Stomach (tissue), 9 donors: ENCODE measurements around the gene KLHL14. TPM values are rescaled to one million over a fixed set of nuclear protein-coding genes. Genes with fewer than 3 reads are reported as not detected.
"Not testable (repeated sequence)": the region's sequence is repeated elsewhere in the genome, so short reads cannot be mapped to it uniquely, and the experiment has no call there.

Source experiments
- DNase-seq, 2 donors: peaks; one replicate each; pipeline versions ENCODE4 v3.0.0 to v3.0.0-alpha.2; 2013 to 2019
- H3K27ac ChIP-seq, 5 donors: fragments of 200-600 bp in 4 of 5; sonication (generic) in 4 of 5; one replicate each; pipeline ENCODE4 v1.5.1; 2013 to 2019; ENCODE audit warnings: mild to moderate bottlenecking in 1 of 5, moderate library complexity in 1 of 5
- H3K27me3 ChIP-seq, 3 donors: fragments of 200-600 bp; sonication (generic); one replicate each; pipeline ENCODE4 v1.5.1; 2017 to 2019; ENCODE audit warnings: mixed run types in 1 of 3
- H3K36me3 ChIP-seq, 4 donors: fragments of 200-600 bp; sonication (generic); 1 replicate in 3 of 4; 2 replicates in 1 of 4; pipeline ENCODE4 v1.5.1; 2016 to 2019
- H3K4me1 ChIP-seq, 4 donors: fragments of 200-600 bp; sonication (generic); one replicate each; pipeline ENCODE4 v1.5.1; 2016 to 2019
- H3K4me3 ChIP-seq, 4 donors: fragments of 200-600 bp; sonication (generic) in 3 of 4; one replicate each; pipeline ENCODE4 v1.5.1; 2016 to 2019; ENCODE audit warnings: mild to moderate bottlenecking in 1 of 4
- H3K9me3 ChIP-seq, 4 donors: fragments of 200-600 bp; sonication (generic); one replicate each; pipeline ENCODE4 v1.5.1; 2016 to 2019
- CTCF ChIP-seq, 7 experiments: fragments of 450-650 bp in 4 of 7; fragments of 200-600 bp in 3 of 7; sonication (generic) in 3 of 7; IDR thresholded peaks; one replicate each; pipeline ENCODE4 v1.5.1; 2016 to 2019; ENCODE audit warnings: antibody characterized with exemption in 7 of 7, control low read depth in 2 of 7, mild to moderate bottlenecking in 1 of 7
- EP300 ChIP-seq: sonication (generic); formaldehyde crosslinking; IDR thresholded peaks from one replicate; pipeline ENCODE4 v1.6.1; 2017; ENCODE audit warnings: antibody characterized with exemption
- POLR2A ChIP-seq, 4 donors: fragments of 450-650 bp; IDR thresholded peaks; one replicate each; pipeline ENCODE4 v1.6.1; 2016; ENCODE audit warnings: antibody characterized with exemption in 4 of 4, control low read depth in 2 of 4, mild to moderate bottlenecking in 1 of 4, moderate library complexity in 1 of 4
- POLR2AphosphoS5 ChIP-seq, 3 donors: sonication (generic); formaldehyde crosslinking; IDR thresholded peaks; one replicate each; pipeline ENCODE4 v1.6.1; 2016; ENCODE audit warnings: antibody characterized with exemption in 3 of 3
- WGBS, 5 donors: extraction: QIAGEN DNeasy Blood & Tissue Kit in 3 of 5; methylation state at CpG; one replicate each; pipeline versions ENCODE4 v1.1.5 to v1.1.7; 2013 to 2018; 5-methylcytosine and 5-hydroxymethylcytosine counted together
- intact Hi-C: fragments of 100-400 bp; cut with DNase I; formaldehyde crosslinking; loops from one replicate; pipeline ENCODE4 v1.15.1; 2023; ENCODE audit warnings: low total_unique reads
- polyA plus RNA-seq, 3 donors: library from polyadenylated mRNA; stranded (reverse); fragments of 200-250 nt; gene quantifications; one replicate each; pipeline ENCODE4 v1.2.3, GENCODE V29; 2013
- total RNA-seq, 5 donors: library from RNA; depleted of rRNA; stranded (reverse); fragments of >200 nt; gene quantifications; one replicate each; pipeline versions ENCODE4 v1.1.0 to v1.2.3, GENCODE V29; 2014 to 2016
- donor health status: healthy with polysubstance abuse.
- donor health status: Bipolar disorder and iron deficiency.
- donor health status: healthy.

The KLHL14 gene
- total and polyA plus RNA-seq, 8 donors = 0.15 to 3.5 (median 0.41) TPM; not detected in 4

GRCh38 chr18:32802591-32803451 lies 30.0 kb upstream of the KLHL14 start:
- Histone ChIP-seq H3K27ac (no peak overlapping the region), H3K27me3 (no peaks in the 10 kb centered on the region), H3K4me1 (no peaks in the 10 kb centered on the region), H3K9me3 (peaks cover 0 to 5% (median 0%) of the 10 kb centered on the region in 4 donors), H3K36me3 (no peaks in the 10 kb centered on the region), H3K4me3 (no peak overlapping the region)
- no peak for DNase-seq
- intact Hi-C loops = no loop called here
- 69 to 71% (median 71%) methylated on average over 8 of the region's 8 CpGs for WGBS, 5 donors
- no peak for TF ChIP-seq CTCF (IDR thresholded peaks at IDR 0.05)
- TF ChIP-seq POLR2A (IDR thresholded peaks at IDR 0.05) = no peak
- TF ChIP-seq POLR2AphosphoS5 (IDR thresholded peaks at IDR 0.05) = no peak
- TF ChIP-seq EP300 = no peak

- Histone ChIP-seq H3K9me3 (peaks cover 0 to 11% (median 0%) of the 10 kb centered on the region in 4 donors), H3K27me3 (no peaks in the 10 kb centered on the region), H3K36me3 (no peaks in the 10 kb centered on the region), H3K4me1 (no peaks in the 10 kb centered on the region), H3K27ac (no peak overlapping the region), H3K4me3 (no peak overlapping the region)
- 37 to 56% (median 48%) methylated on average over 1 of the region's 1 CpG for WGBS, 5 donors
- intact Hi-C loops = no loop called here
- TF ChIP-seq POLR2AphosphoS5 (IDR thresholded peaks at IDR 0.05) = no peak
- no peak for TF ChIP-seq CTCF (IDR thresholded peaks at IDR 0.05)
- TF ChIP-seq POLR2A (IDR thresholded peaks at IDR 0.05) = no peak
- TF ChIP-seq EP300 = no peak
- no peak for DNase-seq
Observed at GRCh38 chr18:32801228-32801627, 28.4 kb upstream of the KLHL14 start.

GRCh38 chr18:32798209-32798960 lies 25.6 kb upstream of the KLHL14 start:
- Histone ChIP-seq H3K9me3 (peaks cover 0 to 21% (median 0%) of the 10 kb centered on the region in 4 donors), H3K36me3 (no peaks in the 10 kb centered on the region), H3K27me3 (no peaks in the 10 kb centered on the region), H3K4me1 (no peaks in the 10 kb centered on the region), H3K4me3 (no peak overlapping the region), H3K27ac (no peak overlapping the region)
- intact Hi-C loops = no loop called here
- TF ChIP-seq EP300 = no peak
- no peak for DNase-seq
- 57 to 77% (median 59%) methylated on average over 4 of the region's 4 CpGs for WGBS, 5 donors

- H3K4me3 ChIP-seq, intact Hi-C loops, H3K27ac ChIP-seq: not testable (repeated sequence)
Observed at GRCh38 chr18:32794667-32795066, 21.8 kb upstream of the KLHL14 start.

GRCh38 chr18:32779010-32779409 lies 6.2 kb upstream of the KLHL14 start:
- intact Hi-C loops = no loop called here
- no peaks in the 10 kb centered on the region for H3K36me3 ChIP-seq
- WGBS, 5 donors = 78 to 83% (median 81%) methylated on average over 1 of the region's 1 CpG
- H3K4me1 ChIP-seq = no peaks in the 10 kb centered on the region
- TF ChIP-seq EP300 = no peak
- no peaks in the 10 kb centered on the region for H3K27me3 ChIP-seq
- no peak for DNase-seq
- no peak overlapping the region for H3K27ac ChIP-seq
- H3K4me3 ChIP-seq = no peak overlapping the region
- H3K9me3 ChIP-seq = no peaks in the 10 kb centered on the region

More at GRCh38 chr18:32794667-32795066, 21.8 kb upstream of the KLHL14 start:
- DNase-seq, H3K27me3 ChIP-seq, H3K36me3 ChIP-seq, H3K4me1 ChIP-seq: not testable (repeated sequence)
- WGBS, 5 donors = 88 to 96% (median 92%) methylated on average over 22 to 31 of the region's 31 CpGs
- H3K9me3 ChIP-seq = peaks cover 0 to 21% (median 0%) of the 10 kb centered on the region in 4 donors
